OCI-LY3 (cell line): Measurements from ENCODE around the gene HMGXB4.
A peak's percentile ranks its signal among the peaks of the same experiment; 100 is the strongest.

Experiments used
- H2AFZ ChIP-seq: fragments of 200-600, 300-600 bp; shearing (Covaris generic); 2 replicates; pipeline ENCODE4 v1.6.0; 2014; ENCODE audit warnings: antibody characterized with exemption, low read depth, low read length
- H3K27ac ChIP-seq: fragments of 200-600, 300-600 bp; sonication (generic); 2 replicates; pipeline ENCODE4 v1.5.1; 2014; ENCODE audit warnings: mild to moderate bottlenecking, low read length, moderate library complexity, mixed read lengths
- H3K27me3 ChIP-seq: fragments of 200-600, 300-600 bp; sonication (generic); 2 replicates; pipeline ENCODE4 v1.6.1; 2014; ENCODE audit warnings: low read depth, low read length, mixed read lengths
- H3K36me3 ChIP-seq: fragments of 200-600, 300-600 bp; sonication (generic); replicated peaks from 2 replicates; pipeline ENCODE3; 2014; ENCODE audit warnings: low read depth, low read length, mixed read lengths
- H3K4me1 ChIP-seq: fragments of 300-600, 200-600 bp; sonication (generic); 2 replicates; pipeline ENCODE4 v1.6.1; 2014; ENCODE audit warnings: low read length, mixed read lengths
- H3K4me2 ChIP-seq: fragments of 200-600, 300-600 bp; sonication (generic); 2 replicates; pipeline ENCODE4 v1.6.1; 2014; ENCODE audit warnings: low read length, mixed read lengths
- H3K4me3 ChIP-seq: fragments of 300-600, 200-600 bp; sonication (generic); 2 replicates; pipeline ENCODE4 v1.5.1; 2014; ENCODE audit warnings: antibody characterized with exemption, mild to moderate bottlenecking, low read length, moderate library complexity
- H3K79me2 ChIP-seq: fragments of 300-600, 200-600 bp; shearing (Covaris generic); 2 replicates; pipeline ENCODE4 v1.6.1; 2014; ENCODE audit warnings: mild to moderate bottlenecking, low read length, mixed read lengths
- H3K9ac ChIP-seq: fragments of 300-600, 200-600 bp; shearing (Covaris generic); 2 replicates; pipeline ENCODE4 v1.6.0; 2014; ENCODE audit warnings: mild to moderate bottlenecking, low read length, moderate library complexity
- H3K9me3 ChIP-seq: fragments of 200-600, 300-600 bp; shearing (Covaris generic); 2 replicates; pipeline ENCODE4 v1.6.1; 2014; ENCODE audit warnings: low read length, mixed read lengths; ENCODE audit not compliant: insufficient read depth
- H4K20me1 ChIP-seq: fragments of 200-600, 300-600 bp; sonication (generic); 2 replicates; pipeline ENCODE4 v1.6.1; 2016; ENCODE audit warnings: low read length, mixed read lengths; ENCODE audit not compliant: insufficient read depth
- CTCF ChIP-seq: fragments of 200-600, 300-600 bp; sonication (generic); IDR thresholded peaks from 2 replicates; pipeline ENCODE4 v1.5.1; 2014; ENCODE audit warnings: antibody characterized with exemption, low read length, low read depth
- EZH2phosphoT487 ChIP-seq: fragments of 200-600 bp; shearing (Covaris generic); IDR thresholded peaks from 2 replicates; pipeline ENCODE4 v1.6.1; 2018; ENCODE audit warnings: antibody characterized with exemption, mixed run types, low read depth

Gene HMGXB4

GRCh38 chr22:35330258-35330861 is 73.1 kb downstream of the HMGXB4 start:
- no peaks in the 10 kb centered on the region for H3K27me3 ChIP-seq
- no peak overlapping the region for H2AFZ ChIP-seq
- H3K9ac ChIP-seq = no peak overlapping the region
- TF ChIP-seq EZH2phosphoT487 (no peak), CTCF (no peak)
- H3K4me3 ChIP-seq = peak overlapping the region; percentile 21
- H3K9me3 ChIP-seq = no peaks in the 10 kb centered on the region
- peaks cover 30% of the 10 kb centered on the region for H3K4me1 ChIP-seq
- peak overlapping the region; percentile 38 for H3K4me2 ChIP-seq
- no peaks in the 10 kb centered on the region for H4K20me1 ChIP-seq
- H3K79me2 ChIP-seq = no peaks in the 10 kb centered on the region
- H3K36me3 ChIP-seq = peaks cover 23% of the 10 kb centered on the region
- H3K27ac ChIP-seq = no peak overlapping the region

GRCh38 chr22:35332278-35332677 is 75.0 kb downstream of the HMGXB4 start:
- no peaks in the 10 kb centered on the region for H3K9me3 ChIP-seq
- H3K4me2 ChIP-seq = no peak overlapping the region
- H3K27ac ChIP-seq = no peak overlapping the region
- no peak overlapping the region for H3K4me3 ChIP-seq
- TF ChIP-seq EZH2phosphoT487 = no peak
- TF ChIP-seq CTCF = no peak
- no peaks in the 10 kb centered on the region for H3K27me3 ChIP-seq
- H3K9ac ChIP-seq = no peak overlapping the region
- peaks cover 30% of the 10 kb centered on the region for H3K4me1 ChIP-seq
- no peaks in the 10 kb centered on the region for H3K79me2 ChIP-seq
- H3K36me3 ChIP-seq = peaks cover 23% of the 10 kb centered on the region
- H2AFZ ChIP-seq = no peak overlapping the region
- H4K20me1 ChIP-seq = no peaks in the 10 kb centered on the region

- H4K20me1 ChIP-seq = no peaks in the 10 kb centered on the region
- no peak overlapping the region for H3K9ac ChIP-seq
- H3K27me3 ChIP-seq = no peaks in the 10 kb centered on the region
- TF ChIP-seq CTCF = no peak
- no peak for TF ChIP-seq EZH2phosphoT487
- H3K79me2 ChIP-seq = no peaks in the 10 kb centered on the region
- H3K4me1 ChIP-seq = peaks cover 30% of the 10 kb centered on the region
- H2AFZ ChIP-seq = no peak overlapping the region
- no peaks in the 10 kb centered on the region for H3K9me3 ChIP-seq
- no peak overlapping the region for H3K4me3 ChIP-seq
- H3K4me2 ChIP-seq = no peak overlapping the region
- no peak overlapping the region; the same call in 1 of the 2 replicates for H3K27ac ChIP-seq
- H3K36me3 ChIP-seq = peaks cover 19% of the 10 kb centered on the region
These were observed 75.9 kb downstream of the HMGXB4 start for GRCh38 chr22:35333220-35333619.

- peaks cover 30% of the 10 kb centered on the region for H3K4me1 ChIP-seq
- H3K4me2 ChIP-seq = no peak overlapping the region
- no peak overlapping the region for H2AFZ ChIP-seq
- no peaks in the 10 kb centered on the region for H3K79me2 ChIP-seq
- H3K36me3 ChIP-seq = peaks cover 14% of the 10 kb centered on the region
- H3K9me3 ChIP-seq = no peaks in the 10 kb centered on the region
- H3K9ac ChIP-seq = no peak overlapping the region
- no peaks in the 10 kb centered on the region for H3K27me3 ChIP-seq
- H3K4me3 ChIP-seq = no peak overlapping the region
- H3K27ac ChIP-seq = peak overlapping the region; percentile 0; the same call in 1 of the 2 replicates
- no peak for TF ChIP-seq EZH2phosphoT487
- no peak for TF ChIP-seq CTCF
- no peaks in the 10 kb centered on the region for H4K20me1 ChIP-seq
These were observed 76.7 kb downstream of the HMGXB4 start for GRCh38 chr22:35334004-35334403.
